GM19455 (cell line): ENCODE results near the gene UBE2H.
"Not testable (repeated sequence)": the region's sequence is repeated elsewhere in the genome, so short reads cannot be mapped to it uniquely, and the experiment has no call there.

ENCODE experiments used
- ATAC-seq: cut with Tn5 transposase; IDR thresholded peaks from one replicate; pipeline ENCODE4 v1.9.1; 2021; ENCODE audit not compliant: unreplicated experiment

The UBE2H gene

DNA sequence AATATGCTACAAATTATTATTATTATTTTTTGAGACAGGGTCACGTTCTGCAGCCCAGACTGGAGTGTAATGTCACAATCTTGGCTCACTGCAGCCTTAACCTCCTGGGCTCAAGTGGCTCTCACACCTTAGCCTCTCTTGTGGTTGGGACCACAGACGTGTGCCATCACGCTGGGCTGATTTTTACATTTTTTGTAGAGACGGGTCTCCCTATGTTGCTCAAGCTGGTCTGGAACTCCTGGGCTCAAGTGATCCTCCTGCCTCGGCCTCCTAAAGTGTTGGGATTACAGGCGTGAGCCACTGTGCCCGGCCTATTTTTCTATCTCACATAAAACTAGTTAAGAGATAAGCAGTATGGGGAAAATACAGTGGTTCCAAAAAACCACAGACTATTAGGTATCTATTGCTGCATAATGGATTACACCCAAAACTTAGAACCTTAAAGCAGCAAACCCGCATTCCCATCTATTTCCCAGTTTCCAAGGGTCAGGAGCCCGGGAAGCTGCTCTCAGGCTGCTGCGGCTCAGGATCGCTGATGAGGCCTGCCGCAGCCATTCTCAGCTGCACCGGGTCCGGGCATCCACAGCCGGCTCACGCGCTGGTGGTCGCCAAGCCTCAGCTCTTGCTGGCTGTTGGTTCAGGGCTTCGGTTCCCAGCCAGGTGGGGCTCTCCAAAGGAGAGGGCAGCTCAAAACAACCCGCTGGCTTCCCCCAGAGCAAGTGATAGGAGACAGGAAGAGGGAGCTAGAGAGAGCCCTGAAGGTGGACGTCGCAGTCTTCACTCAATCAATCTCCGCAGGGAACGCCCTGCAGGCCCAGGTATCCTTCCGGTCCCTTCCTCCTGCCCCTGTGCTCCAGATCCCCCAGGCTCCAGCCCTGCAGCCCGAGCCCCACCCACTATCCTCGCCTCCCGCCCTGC, 128.2 kb downstream of the UBE2H start:
- peak; percentile 44 for ATAC-seq

DNA sequence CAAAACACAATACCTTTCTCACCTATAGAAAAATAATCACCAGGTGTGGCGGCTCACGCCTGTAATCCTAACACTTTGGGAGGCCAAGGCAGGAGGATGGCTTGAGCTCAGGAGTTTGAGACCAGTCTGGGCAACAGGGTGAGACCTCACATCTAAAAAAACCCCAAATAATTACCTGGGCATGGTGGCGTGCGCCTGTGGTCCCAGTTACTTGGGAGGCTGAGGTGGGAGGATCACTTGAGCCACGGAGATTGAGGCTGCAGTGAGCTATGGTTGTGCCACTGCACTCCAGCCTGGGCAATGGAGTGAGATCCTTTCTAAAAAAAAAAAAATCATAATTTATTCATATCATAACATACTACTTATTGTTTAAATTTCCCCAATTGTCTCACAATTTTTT, 129.6 kb downstream of the UBE2H start:
- not testable (repeated sequence) for ATAC-seq

DNA sequence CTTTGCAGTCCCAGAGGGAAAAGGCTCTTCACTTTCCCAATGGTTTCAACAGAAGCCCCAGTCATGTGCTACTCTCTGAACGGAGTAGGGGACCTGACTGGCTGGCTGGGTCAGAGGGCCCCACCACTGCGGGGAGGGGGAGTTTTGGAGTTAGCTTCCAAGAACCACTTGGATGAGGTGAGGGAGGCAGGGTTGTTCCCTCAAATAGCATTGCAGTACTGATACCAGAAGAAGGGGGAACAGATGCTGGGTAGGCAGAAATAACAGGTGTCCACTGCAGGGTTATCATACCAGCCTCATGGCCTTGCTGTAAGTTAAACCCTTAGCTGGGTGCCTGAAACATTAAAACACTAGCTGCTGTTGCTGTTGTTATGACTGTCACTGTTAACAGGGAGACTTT, 131.3 kb downstream of the UBE2H start:
- ATAC-seq: no peak

DNA sequence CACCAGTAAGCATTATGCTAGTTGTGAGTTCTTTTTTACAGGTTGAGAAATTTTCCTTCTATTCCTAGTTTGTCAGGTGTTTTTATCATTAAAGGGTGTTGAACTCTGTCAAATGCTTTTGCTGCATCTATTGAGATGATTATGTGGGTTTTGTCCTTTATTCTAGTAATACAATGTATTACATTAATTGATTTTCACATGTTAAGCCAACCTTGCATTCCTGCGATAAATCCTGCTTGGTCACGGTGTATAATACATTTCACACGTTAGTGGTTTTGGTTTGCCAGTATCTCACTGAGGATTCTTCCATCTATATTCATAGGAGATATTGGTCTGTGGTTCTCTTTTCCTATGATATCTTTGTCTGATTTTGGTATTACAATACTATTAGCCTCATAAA, 136.0 kb downstream of the UBE2H start:
- ATAC-seq: no peak

DNA sequence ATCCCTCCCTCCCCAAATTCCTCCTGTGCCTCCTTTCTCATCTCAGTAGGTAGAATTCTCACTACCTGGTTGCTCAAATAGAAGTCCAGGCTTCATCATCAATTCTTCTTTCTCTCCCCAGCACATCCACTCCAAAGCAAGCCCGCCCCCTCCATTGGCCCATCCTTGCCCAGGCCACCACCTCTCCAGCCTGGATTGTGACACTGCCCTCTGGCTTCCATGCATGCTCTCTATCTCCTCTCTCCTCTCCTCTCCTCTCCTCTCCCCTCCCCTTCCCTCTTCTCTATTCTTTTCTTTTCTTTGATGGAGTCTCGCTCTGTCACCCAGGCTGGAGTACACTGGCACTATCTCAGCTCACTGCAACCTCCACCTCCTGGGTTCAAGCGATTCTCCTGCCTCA, 144.9 kb downstream of the UBE2H start:
- no peak for ATAC-seq

DNA sequence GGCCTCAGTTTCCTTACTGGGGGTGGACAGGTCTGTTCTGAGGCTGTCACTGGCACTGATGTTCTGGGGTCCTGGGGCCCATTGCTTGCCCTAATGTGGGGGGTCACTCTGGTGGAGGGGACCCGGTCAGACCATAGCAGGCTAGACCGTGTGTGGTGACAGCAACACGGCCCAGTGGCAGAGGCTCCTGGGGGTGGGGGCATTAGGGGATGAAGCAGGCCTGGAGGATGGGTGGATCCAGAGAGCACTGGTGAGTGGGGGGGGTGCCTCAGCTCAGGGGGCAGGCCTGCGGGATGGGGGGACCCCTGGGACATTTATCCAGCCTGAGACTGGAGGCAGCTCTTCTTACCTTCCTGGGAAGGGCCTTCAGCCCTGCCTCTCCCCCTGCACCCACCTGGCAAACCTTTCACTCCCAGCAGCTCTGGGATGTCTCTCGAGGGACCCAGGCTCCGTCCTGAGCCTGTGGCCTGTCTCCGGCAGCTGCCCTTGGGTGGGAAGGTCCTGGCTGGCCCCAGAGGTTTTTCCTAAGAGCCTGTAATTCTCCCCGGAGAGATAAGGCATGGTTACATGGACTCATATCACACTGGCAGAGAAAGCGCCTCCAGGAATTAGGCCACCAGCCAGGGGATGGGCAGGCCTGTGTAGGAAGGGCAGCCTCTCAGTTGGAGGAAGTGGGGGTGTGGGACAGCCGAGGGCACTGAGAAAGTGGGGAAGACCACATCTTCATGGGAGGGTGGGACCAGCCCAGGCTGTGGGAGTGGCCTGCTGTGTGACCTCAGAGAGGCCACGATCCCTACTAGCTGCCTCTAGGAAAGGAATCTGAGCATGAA, 147.7 kb downstream of the UBE2H start:
- ATAC-seq: no peak

DNA sequence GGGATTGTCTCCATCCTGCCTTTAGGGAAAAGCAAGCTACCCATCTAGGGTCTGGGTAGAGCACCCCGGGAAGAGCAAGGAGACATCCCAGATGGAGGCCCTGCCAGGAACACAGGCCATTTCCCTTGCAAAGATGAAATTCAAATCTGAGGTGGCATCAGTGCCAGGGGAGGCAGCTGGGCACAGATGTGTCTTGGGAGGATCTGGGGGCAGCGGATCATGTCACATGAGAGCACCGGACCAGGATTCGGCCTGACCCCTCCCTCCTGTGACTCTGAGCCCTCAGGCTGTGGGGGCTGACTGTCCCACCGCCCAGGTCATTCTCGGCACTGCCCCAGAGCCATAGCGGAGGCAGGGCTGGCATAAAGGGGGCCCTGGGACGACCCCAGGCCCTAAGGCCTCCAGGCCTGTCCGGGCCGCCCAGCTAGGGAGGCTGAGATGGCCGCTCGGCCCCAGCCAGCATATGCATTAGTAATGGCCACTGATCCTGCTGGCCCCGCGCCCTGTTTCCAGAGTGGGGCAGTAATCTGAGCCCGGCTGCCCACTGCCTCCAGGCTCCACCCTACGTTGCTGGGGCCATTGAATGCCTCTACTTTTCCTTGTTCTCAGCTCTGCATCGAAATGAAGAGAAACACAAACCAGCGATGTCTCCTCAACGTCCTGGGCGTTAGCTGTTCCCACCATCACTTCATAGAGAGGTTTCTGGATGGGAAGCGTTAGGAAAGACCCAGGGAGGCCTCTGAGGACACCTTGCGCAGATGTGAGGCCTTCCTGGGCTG, 148.5 kb downstream of the UBE2H start:
- no peak for ATAC-seq

DNA sequence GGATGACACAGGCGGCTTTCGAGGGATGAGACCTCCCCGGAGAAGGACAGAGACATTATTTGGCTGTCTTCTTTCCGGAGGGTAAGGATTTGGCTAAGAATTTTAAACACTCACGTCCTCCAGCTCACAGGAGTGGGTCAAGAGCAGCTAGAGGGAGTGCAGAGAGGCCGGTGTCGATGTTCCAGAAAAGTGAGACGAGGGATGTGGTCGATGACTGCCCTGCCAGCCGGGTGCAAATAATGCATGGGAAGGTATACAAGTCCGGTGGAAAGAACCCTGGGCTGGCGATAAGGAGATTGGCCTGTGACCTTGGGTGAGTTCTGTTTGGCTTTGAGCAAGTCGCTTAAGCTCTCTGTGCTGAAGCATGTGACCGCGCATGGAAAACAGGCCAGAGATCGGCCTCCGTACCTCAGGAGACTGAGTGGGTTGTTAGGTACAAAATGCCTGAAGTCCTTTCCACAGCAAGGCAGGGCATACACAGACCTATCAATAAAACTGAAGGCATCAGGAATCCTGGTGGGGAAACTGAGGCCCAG, 149.1 kb downstream of the UBE2H start:
- no peak for ATAC-seq

DNA sequence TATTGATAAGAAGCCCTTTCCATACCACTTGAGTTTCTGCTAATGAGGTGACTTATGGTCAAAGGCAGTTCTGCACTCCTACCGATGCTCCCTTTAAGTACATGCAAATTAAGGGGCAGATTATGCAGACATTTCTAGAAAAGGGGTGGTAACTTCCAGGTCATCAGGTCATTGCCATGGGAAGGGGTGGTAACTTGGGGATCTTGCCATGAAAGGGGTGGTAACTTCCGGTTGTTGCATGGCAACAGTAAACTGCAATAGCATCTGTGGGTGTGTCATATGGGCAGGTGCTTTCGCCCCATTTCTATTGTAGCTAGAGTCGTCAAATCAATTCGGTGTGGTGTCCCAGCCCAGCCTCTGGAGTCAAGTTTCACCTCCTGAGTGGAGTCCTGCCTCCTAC, 150.9 kb downstream of the UBE2H start:
- ATAC-seq: no peak

DNA sequence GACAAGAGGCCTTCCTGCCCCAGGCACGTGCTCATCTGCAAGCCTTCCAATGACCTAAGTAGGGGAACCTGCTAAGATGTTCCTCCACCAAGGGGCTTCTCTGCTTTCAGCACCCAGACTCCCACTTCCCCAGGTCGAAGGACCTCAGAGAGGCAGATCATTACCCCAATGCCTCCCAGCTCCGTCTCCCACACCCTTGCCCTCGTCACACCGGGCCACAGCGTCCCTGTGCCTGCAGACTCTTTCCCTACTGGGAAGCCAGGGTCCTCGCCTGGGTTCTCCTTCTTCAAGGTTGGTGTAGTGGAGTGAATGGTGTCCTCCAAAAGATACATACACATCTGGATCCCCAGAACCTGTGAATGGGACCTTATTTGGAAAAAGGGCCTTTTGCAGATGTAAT, 151.9 kb downstream of the UBE2H start:
- no peak for ATAC-seq

DNA sequence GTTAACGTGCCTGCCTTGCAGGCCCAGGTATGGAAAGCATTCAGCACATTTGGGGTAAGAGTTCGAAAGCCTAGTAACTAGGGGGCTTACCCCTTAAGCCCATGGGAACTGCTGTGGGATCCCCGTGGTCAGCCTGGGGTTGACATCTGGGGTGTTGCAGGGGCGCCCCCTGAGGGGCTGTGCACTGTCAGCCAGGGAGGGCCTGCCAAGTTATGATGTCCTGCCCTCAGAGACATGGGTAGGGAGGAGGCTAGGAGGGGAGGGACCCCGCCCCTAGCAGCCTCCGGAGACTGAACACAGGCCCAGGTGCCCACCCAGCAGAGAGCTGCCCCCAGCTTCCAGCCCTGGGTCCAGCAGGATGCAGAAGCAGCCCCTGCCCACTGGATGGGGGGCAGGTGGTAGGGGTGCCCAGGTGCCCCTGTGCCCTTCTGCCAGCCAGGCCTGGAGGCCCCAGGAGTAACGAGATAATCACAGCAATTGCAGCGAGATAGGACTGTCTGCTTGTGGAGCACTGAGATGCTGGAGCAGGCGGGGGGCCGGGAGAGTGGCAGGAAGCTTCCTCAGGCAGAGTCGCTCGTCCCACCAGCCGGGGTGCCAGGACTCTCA, 153.3 kb downstream of the UBE2H start:
- ATAC-seq: no peak

DNA sequence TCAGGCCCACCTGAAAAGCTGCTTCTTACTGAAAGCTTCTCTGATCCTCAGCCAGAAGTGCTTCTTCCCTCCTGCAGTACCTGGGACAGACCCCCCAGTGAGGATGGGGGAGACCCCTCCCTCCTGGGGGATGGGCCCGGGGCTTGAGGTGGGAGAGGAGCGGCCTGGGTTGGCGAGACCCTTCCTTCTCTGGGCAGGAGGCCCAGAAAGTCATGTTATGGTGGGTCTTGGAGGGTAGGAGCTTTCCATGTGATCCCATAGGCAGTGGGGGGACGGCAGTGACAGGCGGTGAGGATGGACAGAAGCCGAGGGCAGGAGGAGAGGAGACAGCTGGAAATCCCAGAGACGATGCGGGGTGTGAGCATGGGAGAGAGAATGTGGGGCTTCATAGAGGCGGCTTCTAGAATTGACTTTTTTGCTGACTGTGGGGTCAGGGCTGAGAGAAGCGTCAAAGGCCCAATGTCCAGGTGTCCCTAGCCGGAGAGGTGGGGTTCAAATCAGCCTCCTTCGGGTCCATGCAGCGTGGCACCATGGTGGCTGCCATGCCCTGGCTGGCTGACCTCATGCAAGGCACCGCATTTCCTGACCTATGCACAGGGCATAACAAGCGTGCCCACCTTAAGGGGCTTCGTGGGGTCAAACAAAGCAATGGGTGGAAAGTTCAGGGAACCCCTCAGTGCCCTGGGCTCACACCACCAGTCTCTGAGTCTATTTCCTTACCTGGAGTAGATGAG, 154.0 kb downstream of the UBE2H start:
- ATAC-seq: no peak

DNA sequence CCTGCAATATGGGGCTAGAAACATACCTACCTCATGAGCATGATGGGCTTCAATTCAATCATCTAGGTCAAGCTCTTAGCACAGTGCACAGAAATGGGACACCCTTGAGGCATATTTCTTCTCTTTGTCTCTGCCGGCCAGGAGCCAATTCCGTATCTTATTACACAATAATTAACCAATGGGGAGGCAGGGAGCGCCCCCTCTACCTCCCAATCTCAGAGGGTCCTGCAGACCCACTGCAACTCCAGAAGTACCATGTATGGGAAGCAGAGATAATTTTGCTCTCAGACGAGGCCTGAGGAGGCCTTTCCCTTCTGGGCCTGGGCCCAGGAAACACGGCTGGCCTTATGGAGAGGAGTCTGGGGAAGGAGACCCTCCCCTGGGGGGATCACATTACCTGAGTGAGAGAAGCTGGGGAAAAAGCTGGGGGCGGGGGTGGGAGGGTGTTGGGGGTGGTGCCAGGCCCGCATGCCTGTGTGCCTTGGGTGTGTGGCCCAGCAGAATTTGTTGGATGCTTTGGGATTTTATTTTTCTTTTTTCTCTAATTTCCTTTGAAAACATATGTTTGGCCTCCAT, 155.5 kb downstream of the UBE2H start:
- no peak for ATAC-seq

DNA sequence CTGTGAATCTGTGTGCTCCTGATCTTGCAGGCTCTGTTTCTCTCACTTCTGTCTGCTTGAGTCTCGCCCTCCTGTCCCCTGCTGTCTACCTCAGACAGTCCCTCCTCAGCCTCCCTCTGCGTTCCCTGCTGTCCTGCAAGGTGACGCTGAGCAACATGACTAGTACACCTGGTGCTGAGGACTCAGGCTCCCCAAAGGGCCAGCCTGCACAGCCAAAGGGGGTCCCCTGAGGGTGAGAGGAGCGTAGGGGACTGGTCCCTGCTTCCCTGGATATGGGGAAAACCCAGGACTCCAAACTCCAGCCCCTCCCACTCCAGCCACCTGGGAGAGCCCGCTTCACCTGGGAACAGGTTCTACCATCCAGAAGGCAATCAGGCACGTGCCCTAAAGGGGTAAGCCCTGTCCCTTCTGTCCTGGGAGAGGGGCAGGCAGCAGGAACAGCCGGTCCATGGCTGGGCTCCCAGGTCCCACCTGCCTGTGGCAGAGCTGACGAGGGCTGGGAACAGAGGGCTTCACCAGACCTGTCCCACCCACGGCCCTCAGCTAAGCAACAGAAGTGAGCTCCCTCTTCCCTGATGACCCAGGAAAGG, 156.5 kb downstream of the UBE2H start:
- ATAC-seq: no peak

DNA sequence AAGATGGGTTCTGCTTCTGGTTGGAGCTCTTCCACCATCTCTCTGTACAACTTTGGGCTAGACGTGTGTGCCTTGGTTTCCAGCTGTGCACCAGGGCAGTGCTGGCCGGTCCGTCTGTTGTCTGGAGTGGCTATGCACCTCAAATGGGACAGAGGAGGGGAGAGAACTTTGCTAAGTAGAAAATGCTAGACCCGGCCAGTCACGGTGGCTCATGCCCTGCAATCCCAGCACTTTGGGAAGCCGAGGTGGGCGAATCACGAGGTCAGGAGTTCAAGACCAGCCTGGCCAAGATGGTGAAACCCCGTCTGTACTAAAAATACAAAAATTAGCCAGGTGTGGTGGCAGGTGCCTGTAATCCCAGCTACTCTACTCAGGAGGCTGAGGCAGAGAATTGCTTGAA, 158.3 kb downstream of the UBE2H start:
- ATAC-seq: not testable (repeated sequence)

DNA sequence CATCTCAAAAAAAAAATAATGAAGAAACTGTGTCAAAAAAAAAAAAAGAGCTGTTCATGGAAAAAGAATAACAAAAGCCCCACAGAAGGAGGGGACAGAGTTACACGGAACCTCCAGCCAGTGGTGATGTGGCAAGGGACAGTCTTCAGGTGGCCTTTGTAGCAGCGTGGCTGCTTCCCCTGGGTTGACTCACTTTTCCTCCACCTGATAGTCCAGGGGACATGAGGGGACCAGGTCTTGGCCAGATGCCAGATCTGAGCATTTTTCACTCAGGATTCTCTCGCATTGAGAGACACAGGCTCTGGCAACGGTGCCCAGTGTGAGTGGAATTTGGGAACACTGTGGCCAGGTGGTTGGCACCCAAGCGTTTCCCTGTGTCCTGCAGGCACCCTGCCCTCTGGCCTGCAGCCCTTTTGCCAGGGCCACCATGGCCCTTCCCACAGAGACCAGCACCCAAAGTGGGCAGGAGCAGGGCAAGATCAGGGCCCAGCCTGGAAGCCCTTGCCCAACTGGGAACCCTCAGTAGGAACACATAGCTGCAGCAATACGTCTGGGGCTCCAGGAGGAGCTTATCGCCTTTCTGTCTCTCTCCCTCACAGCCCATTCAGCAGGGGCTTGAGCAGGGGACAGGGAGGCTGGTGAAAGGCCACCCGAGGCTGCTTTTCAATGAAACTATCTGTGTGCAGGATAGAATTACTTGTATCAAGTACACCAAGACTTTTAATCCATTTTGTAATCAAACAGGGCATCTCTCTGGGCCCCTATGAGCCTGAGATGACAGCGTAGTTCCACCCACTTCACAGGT, 159.1 kb downstream of the UBE2H start:
- no peak for ATAC-seq

DNA sequence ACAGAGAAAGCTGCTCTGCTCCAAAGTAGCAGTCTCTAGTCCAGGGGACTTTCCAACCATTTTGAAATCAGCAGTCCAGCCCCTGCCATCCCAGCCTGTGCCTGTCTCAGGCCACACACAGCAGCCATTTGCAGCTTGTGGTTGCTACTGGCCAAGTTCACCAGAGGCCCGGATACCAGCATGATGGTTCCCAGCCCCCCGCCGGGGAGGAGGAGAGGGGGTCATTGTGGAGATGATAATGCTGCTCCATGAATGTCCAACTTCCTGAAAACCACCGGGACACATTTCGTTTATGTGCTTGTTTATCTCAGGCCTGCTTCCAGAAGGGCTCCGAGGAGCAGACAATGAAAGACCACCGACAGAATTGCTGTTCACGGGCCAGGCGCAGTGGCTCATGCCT, 160.0 kb downstream of the UBE2H start:
- ATAC-seq: no peak

DNA sequence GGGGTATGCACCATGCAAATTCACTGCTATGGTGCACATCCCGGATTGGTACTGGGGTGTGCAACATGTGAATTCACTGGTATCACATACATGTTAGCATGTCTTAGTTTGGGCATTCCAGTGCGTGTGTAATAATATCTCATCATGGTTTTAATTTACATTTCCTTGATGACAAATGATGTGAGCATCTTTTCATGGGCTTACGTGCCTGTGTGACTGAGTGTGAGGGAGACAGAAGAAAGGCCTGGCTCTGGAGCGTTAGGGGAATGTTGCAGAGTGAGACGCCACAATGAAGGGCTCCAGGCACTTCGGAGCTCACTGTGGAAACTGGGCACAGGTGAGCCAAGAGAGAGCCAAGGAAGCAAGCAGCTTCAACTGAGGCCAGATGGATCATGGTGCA, 162.6 kb downstream of the UBE2H start:
- no peak for ATAC-seq
